Thymus (tissue), 11 donors: ENCODE results near the gene OSBPL2. TPM values are rescaled to one million over a fixed set of nuclear protein-coding genes. Genes with fewer than 3 reads are reported as not detected.

ENCODE experiments used
- DNase-seq, 9 donors: peaks; one replicate each; pipeline ENCODE4 v3.0.0-alpha.2; 2013; ENCODE audit warnings: low spot score in 9 of 9, low read depth in 6 of 9, missing footprints in 1 of 9
- H3K27ac ChIP-seq, 2 donors: one replicate each; pipeline ENCODE4 v1.5.1; 2013; ENCODE audit warnings: control low read depth in 1 of 2, low read depth in 1 of 2, low read length in 1 of 2, mild to moderate bottlenecking in 1 of 2, moderate library complexity in 1 of 2
- H3K27me3 ChIP-seq, 2 donors: one replicate each; pipeline ENCODE4 v1.5.1; 2013; ENCODE audit warnings: low read length in 1 of 2; ENCODE audit not compliant: control insufficient read depth in 2 of 2, insufficient read depth in 1 of 2
- H3K36me3 ChIP-seq, 2 donors: one replicate each; pipeline ENCODE4 v1.5.1; 2013; ENCODE audit warnings: low read length in 1 of 2, mild to moderate bottlenecking in 1 of 2, moderate library complexity in 1 of 2; ENCODE audit not compliant: control insufficient read depth in 2 of 2, insufficient read depth in 2 of 2
- H3K4me1 ChIP-seq, 2 donors: one replicate each; pipeline ENCODE4 v1.5.1; 2013; ENCODE audit warnings: low read length in 2 of 2; ENCODE audit not compliant: control insufficient read depth in 2 of 2, insufficient read depth in 2 of 2
- H3K4me3 ChIP-seq, 2 donors: one replicate each; pipeline ENCODE4 v1.5.1; 2013; ENCODE audit warnings: low read length in 2 of 2, control low read depth in 1 of 2, mild to moderate bottlenecking in 1 of 2
- H3K9me3 ChIP-seq, 2 donors: one replicate each; pipeline ENCODE4 v1.5.1; 2013; ENCODE audit warnings: low read length in 1 of 2, mild to moderate bottlenecking in 1 of 2; ENCODE audit not compliant: control insufficient read depth in 2 of 2, insufficient read depth in 1 of 2
- WGBS: extraction: QIAGEN DNeasy Blood & Tissue Kit; methylation state at CpG from one replicate; pipeline ENCODE4 v1.1.7; 2013; 5-methylcytosine and 5-hydroxymethylcytosine counted together
- polyA plus RNA-seq: library from polyadenylated mRNA; stranded (reverse); fragments of 200-250 nt; gene quantifications from one replicate; pipeline ENCODE4 v1.2.3, GENCODE V29; 2013
- total RNA-seq: library from RNA; stranded (reverse); fragments of 120-200 nt; gene quantifications from one replicate; pipeline ENCODE4 v1.2.4, GENCODE V29; 2013
- donor health status: healthy.

The OSBPL2 gene
- total and polyA plus RNA-seq, 2 donors: 17.4 to 27.4 TPM

DNA sequence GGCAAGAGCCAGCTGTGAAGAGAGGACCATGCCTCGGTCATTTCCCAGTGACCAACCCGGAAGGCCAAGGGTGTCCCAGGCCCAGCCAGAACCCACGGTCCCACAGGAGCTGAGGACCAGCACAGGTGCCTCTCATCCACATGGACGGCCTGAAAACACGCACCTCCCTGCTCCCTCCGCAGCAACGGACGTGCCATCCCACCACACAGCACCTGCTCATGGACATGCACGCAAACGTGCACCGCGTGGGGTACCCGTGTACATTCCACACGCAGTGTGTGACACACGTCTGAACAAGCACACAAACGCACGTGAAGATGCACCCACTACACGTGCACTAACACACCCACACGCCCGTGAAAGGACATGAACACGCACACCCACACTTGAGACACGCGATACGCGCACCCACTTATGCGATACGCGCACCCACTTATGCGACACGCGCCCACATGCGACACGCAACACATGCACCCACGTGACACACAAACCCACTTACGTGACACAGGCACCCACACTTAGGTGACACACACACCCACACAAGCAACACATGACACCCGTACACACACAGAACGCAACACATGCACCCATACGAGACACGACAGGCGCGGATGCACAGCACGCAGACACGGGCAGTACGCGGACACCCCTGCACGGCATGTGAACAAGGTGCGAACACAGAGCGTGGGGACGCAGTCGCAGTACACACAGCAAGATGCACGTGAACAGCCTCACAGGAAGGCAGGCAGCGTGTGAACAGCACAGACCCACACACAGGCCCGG is 98.6 kb downstream of the OSBPL2 start:
- Histone ChIP-seq H3K9me3 (no peaks in the 10 kb centered on the region), H3K4me1 (no peaks in the 10 kb centered on the region), H3K27me3 (no peaks in the 10 kb centered on the region), H3K36me3 (no peaks in the 10 kb centered on the region), H3K27ac (no peak overlapping the region), H3K4me3 (no peak overlapping the region)
- no peak for DNase-seq
- WGBS: 92% methylated on average over 53 of the region's 53 CpGs

DNA sequence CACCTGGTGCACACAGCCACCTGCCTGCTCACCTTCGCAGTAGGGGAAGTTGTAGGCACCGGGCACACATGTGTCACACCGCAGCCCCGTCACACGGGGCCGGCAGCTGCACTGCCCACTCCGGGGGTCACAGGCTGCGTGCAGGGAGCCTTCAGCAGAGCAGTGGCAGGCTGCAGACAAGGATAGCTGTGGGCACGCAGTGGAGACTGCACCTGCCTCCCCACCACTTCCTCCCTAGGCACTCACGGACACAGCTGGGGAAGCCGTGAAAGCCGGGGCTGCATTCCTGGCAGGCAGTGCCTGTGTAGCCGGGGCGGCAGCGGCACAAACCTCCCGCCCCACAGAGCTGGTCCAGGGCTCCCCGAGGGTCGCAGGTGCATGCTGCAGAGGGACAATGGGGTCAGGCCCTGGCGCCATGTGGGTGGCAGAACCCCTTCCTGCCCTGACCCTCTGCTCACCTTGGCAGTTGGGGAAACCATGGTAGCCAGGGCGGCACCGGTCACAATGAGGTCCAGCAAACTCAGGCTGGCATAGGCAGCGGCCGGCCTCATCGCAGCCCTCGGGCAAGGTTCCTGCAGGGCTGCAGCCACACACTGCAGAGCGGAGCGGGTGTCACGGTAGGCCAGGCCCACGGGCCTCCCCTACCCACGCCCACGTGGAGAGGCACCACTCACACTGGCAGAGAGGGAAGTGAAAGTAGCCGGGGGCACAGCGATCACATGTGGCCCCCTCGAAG is 99.4 kb downstream of the OSBPL2 start:
- H3K27ac ChIP-seq: no peak overlapping the region
- 54% methylated on average over 34 of the region's 34 CpGs for WGBS
- H3K27me3 ChIP-seq: no peaks in the 10 kb centered on the region
- H3K4me3 ChIP-seq: no peak overlapping the region
- no peaks in the 10 kb centered on the region for H3K36me3 ChIP-seq
- H3K9me3 ChIP-seq: no peaks in the 10 kb centered on the region
- no peak for DNase-seq
- H3K4me1 ChIP-seq: no peaks in the 10 kb centered on the region

DNA sequence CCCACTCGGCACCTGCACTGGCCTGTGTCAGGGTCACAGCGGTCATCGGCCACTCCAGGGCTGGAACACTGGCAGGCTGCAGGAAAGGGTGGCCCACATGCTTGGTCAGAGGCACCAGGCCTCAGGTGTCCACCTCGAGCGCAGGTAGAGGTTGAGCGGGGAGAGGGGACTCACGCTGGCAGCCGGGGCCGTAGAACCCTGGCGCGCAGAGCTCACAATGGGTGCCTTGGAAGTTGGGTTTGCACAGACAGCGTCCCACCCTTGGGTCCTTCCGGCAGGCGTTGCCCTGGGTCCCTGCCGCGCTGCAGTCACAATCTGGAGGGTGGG is 99.9 kb downstream of the OSBPL2 start:
- Histone ChIP-seq H3K9me3 (no peaks in the 10 kb centered on the region), H3K27me3 (no peaks in the 10 kb centered on the region), H3K27ac (no peak overlapping the region), H3K36me3 (no peaks in the 10 kb centered on the region), H3K4me1 (no peaks in the 10 kb centered on the region), H3K4me3 (no peak overlapping the region)
- 94% methylated on average over 16 of the region's 16 CpGs for WGBS
- DNase-seq: no peak

DNA sequence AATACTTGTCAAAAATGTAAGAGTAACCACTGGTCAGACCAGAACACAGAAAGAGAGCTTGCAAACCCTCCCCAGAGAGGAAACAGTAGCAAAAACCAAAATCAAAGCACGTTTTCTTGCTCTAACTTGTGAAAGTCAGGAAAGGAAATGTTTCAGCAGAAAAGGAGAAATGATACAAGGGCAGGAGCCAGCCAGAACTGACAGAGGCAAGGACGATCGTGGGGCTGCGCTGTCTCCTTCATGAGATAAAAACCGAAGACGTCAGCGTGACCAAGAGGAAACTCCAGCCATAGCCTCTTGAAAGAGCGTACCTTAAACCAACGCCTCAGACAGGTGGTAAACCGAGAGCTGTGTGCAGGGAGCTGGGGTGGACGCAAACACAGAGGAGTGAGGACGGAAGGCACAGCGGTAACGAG is 101.3 kb downstream of the OSBPL2 start:
- WGBS: 66% methylated on average over 14 of the region's 14 CpGs
- H3K9me3 ChIP-seq: no peaks in the 10 kb centered on the region
- H3K4me1 ChIP-seq: no peaks in the 10 kb centered on the region
- peak overlapping the region in 1 of 2 donors; percentile 77 for H3K27ac ChIP-seq
- no peaks in the 10 kb centered on the region for H3K36me3 ChIP-seq
- H3K4me3 ChIP-seq: no peak overlapping the region
- DNase-seq: peak in 1 of 9 donors; percentile 18
- H3K27me3 ChIP-seq: no peaks in the 10 kb centered on the region

DNA sequence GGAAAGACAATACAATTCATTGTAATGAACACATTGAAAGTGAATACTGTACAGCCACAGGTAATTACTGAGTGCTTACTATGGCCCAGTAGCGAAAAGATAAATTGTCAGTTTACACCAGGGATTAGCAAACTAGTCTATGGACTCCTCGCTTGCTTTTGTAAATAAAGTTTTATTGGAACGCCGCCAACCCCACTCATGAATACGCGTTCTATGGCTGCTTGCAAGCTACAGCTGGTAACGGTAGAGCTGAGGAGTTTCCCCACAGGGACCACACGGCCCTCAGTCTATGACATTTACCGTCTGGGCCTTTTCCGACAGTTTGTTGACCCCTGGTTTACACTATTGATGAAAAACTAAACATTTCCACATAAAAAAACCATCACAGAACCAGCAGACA is 104.6 kb downstream of the OSBPL2 start:
- Histone ChIP-seq H3K27ac (no peak overlapping the region), H3K4me3 (no peak overlapping the region), H3K27me3 (no peaks in the 10 kb centered on the region), H3K4me1 (no peaks in the 10 kb centered on the region), H3K36me3 (no peaks in the 10 kb centered on the region), H3K9me3 (peaks cover 0 to 1% of the 10 kb centered on the region in 2 donors)
- DNase-seq: no peak
- 95% methylated on average over 10 of the region's 10 CpGs for WGBS

DNA sequence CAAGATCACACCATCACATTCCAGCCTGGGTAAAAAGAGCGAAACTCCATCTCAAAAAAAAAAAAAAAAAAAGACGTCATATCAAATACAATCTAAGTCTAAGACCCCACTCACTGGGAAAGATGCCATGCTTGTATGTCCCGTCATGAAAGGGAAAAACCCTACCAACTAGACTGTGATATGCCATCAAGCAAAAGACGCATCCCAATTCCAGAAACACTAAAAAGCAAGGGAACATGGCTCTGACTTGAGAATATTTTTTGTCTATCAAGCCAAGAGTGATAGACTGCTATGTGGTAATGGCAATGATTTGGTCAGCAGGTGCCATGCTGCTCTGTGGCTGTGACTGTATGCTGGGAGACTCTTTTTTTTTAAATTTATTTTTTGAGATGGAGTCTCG is 105.8 kb downstream of the OSBPL2 start:
- Histone ChIP-seq H3K27ac (no peak overlapping the region), H3K9me3 (peaks cover 1 to 3% of the 10 kb centered on the region in 2 donors), H3K36me3 (no peaks in the 10 kb centered on the region), H3K4me3 (no peak overlapping the region), H3K27me3 (no peaks in the 10 kb centered on the region), H3K4me1 (no peaks in the 10 kb centered on the region)
- DNase-seq: no peak
- WGBS: 98% methylated on average over 5 of the region's 5 CpGs

DNA sequence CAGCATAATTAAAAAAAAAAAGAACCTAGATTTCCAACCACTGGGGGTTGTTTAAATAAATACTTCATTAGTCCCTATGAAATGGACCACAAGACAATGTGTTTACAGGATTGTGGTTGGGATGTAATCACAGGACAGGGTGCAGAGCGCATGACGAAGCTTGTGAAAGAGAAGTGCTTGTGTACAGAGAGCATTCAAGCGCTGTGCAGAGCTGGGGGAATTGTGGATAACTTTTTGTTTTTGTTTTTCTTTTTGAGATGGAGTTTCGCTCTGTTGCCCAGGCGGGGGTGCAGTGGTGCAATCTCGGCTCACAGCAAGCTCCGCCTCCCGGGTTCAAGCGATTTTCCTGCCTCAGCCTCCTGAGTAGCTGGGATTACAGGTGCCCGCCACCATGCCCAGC is 106.5 kb downstream of the OSBPL2 start:
- H3K36me3 ChIP-seq: no peaks in the 10 kb centered on the region
- H3K4me3 ChIP-seq: no peak overlapping the region
- WGBS: 93% methylated on average over 10 of the region's 10 CpGs
- H3K4me1 ChIP-seq: no peaks in the 10 kb centered on the region
- no peak for DNase-seq
- H3K9me3 ChIP-seq: peaks cover 1 to 3% of the 10 kb centered on the region in 2 donors
- no peak overlapping the region for H3K27ac ChIP-seq
- H3K27me3 ChIP-seq: no peaks in the 10 kb centered on the region

Other genes with a start within 250 kb of the OSBPL2 start
- gene TAF4, start 172.6 kb upstream of the OSBPL2 start, total RNA-seq: 3.4 TPM
- 12.0 TPM for gene TAF4, start 172.6 kb upstream of the OSBPL2 start, polyA plus RNA-seq
- gene LSM14B, start 116.0 kb upstream of the OSBPL2 start, total RNA-seq: 29.9 TPM
- gene LSM14B, start 116.0 kb upstream of the OSBPL2 start, polyA plus RNA-seq: 23.1 TPM
- 362 TPM for gene PSMA7, start 95.1 kb upstream of the OSBPL2 start, total RNA-seq
- gene PSMA7, start 95.1 kb upstream of the OSBPL2 start, polyA plus RNA-seq: 264 TPM
- gene SS18L1, start 94.8 kb upstream of the OSBPL2 start, total RNA-seq: 6.2 TPM
- gene SS18L1, start 94.8 kb upstream of the OSBPL2 start, polyA plus RNA-seq: 22.3 TPM
- 24.8 TPM for gene MTG2, start 55.5 kb upstream of the OSBPL2 start, total RNA-seq
- 47.2 TPM for gene MTG2, start 55.5 kb upstream of the OSBPL2 start, polyA plus RNA-seq
- gene HRH3, start 18.2 kb upstream of the OSBPL2 start, total RNA-seq: not detected
- gene HRH3, start 18.2 kb upstream of the OSBPL2 start, polyA plus RNA-seq: 0.05 TPM
- gene ADRM1, start 64.5 kb downstream of the OSBPL2 start, total RNA-seq: 80.9 TPM
- gene ADRM1, start 64.5 kb downstream of the OSBPL2 start, polyA plus RNA-seq: 71.5 TPM
- 12.8 TPM for gene LAMA5, start 128.8 kb downstream of the OSBPL2 start, total RNA-seq
- gene LAMA5, start 128.8 kb downstream of the OSBPL2 start, polyA plus RNA-seq: 155 TPM
- gene RPS21, start 148.6 kb downstream of the OSBPL2 start, total RNA-seq: 1,987 TPM
- gene RPS21, start 148.6 kb downstream of the OSBPL2 start, polyA plus RNA-seq: 6,072 TPM
- 2.0 TPM for gene CABLES2, start 168.8 kb downstream of the OSBPL2 start, total RNA-seq
- 3.5 TPM for gene CABLES2, start 168.8 kb downstream of the OSBPL2 start, polyA plus RNA-seq
- gene RBBP8NL, start 189.0 kb downstream of the OSBPL2 start, total RNA-seq: 0.33 TPM
- 0.64 TPM for gene RBBP8NL, start 189.0 kb downstream of the OSBPL2 start, polyA plus RNA-seq
- 0.05 TPM for gene GATA5, start 237.5 kb downstream of the OSBPL2 start, total RNA-seq
- 0.07 TPM for gene GATA5, start 237.5 kb downstream of the OSBPL2 start, polyA plus RNA-seq